Urinary bladder (tissue), 4 donors: ENCODE data around the gene CHSY3. TPM values are rescaled to one million over a fixed set of nuclear protein-coding genes. Genes with fewer than 3 reads are reported as not detected.

Source experiments
- DNase-seq: peaks from one replicate; pipeline ENCODE4 v3.0.0-alpha.2; 2015; ENCODE audit errors: extremely low spot score
- H3K27ac ChIP-seq: one replicate; pipeline ENCODE4 v1.5.1; 2013; ENCODE audit warnings: low read depth, mild to moderate bottlenecking, moderate library complexity
- H3K36me3 ChIP-seq: one replicate; pipeline ENCODE4 v1.6.1; 2013; ENCODE audit warnings: mild to moderate bottlenecking, moderate library complexity; ENCODE audit not compliant: insufficient read depth
- H3K4me1 ChIP-seq: one replicate; pipeline ENCODE4 v1.6.1; 2013; ENCODE audit warnings: mild to moderate bottlenecking, moderate library complexity; ENCODE audit not compliant: insufficient read depth
- H3K4me3 ChIP-seq: one replicate; pipeline ENCODE4 v1.5.1; 2013; ENCODE audit warnings: low read depth, low read length
- WGBS: extraction: QIAGEN DNeasy Blood & Tissue Kit; methylation state at CpG from one replicate; pipeline ENCODE4 v1.1.7; 2013; 5-methylcytosine and 5-hydroxymethylcytosine counted together
- polyA plus RNA-seq: library from polyadenylated mRNA; stranded (reverse); fragments of 200-250 nt; gene quantifications from one replicate; pipeline ENCODE4 v1.2.3, GENCODE V29; 2013
- total RNA-seq: library from RNA; depleted of rRNA; stranded (reverse); fragments of >200 nt; gene quantifications from one replicate; pipeline ENCODE4 v1.2.3, GENCODE V29; 2014
- donor health status: healthy with polysubstance abuse.
- donor health status: healthy.

The CHSY3 gene
- total and polyA plus RNA-seq, 2 donors = 3.2 to 23.4 TPM

GRCh38 chr5:129915415-129915814 lies 11.2 kb downstream of the CHSY3 start:
- Histone ChIP-seq H3K27ac (no peak overlapping the region), H3K36me3 (peaks cover 2% of the 10 kb centered on the region), H3K4me3 (no peak overlapping the region), H3K4me1 (no peaks in the 10 kb centered on the region)
- 92% methylated on average over 2 of the region's 2 CpGs for WGBS
- no peak for DNase-seq

DNA sequence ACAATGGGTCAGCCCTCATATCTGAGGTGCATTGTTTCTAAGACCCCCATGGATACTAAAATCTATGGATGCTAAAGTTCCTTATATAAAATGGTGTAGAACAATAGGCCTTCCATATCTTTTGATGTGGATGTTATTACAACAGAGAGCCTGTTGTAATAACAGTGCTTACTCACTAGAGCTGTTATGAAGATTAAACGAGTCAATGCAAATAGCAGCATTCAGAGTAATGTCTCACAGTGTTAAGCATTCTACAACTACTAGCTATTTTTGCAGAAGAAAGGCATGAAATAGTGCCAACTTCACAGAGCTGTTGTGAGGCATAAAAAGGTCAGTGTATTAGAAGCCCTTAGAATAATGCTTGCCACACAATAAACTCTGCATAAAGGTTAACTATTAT lies 13.0 kb downstream of the CHSY3 start:
- Histone ChIP-seq H3K4me3 (no peak overlapping the region), H3K36me3 (peaks cover 2% of the 10 kb centered on the region), H3K4me1 (no peaks in the 10 kb centered on the region), H3K27ac (no peak overlapping the region)
- DNase-seq = no peak
- 77% methylated on average over 1 of the region's 1 CpG for WGBS

DNA sequence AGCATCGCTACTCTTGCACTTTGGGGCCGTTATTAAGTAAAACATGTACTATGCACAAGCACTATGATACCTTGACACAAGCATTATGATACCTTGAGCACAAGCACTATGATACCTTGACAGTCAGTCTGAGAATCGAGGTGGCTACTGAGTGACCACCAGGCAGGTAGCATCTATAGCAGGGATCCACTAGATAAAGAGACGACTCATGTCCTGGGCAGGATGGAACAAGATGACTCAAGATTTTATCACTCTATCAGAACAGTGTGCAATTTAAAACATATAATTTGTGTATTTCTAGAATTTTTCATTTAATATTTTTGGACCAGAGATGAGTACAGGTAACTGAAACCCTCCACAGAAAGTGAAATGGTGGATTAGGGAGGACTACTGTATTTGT lies 16.9 kb downstream of the CHSY3 start:
- H3K4me1 ChIP-seq = no peaks in the 10 kb centered on the region
- no peak for DNase-seq
- WGBS = 94% methylated on average over 4 of the region's 4 CpGs

DNA sequence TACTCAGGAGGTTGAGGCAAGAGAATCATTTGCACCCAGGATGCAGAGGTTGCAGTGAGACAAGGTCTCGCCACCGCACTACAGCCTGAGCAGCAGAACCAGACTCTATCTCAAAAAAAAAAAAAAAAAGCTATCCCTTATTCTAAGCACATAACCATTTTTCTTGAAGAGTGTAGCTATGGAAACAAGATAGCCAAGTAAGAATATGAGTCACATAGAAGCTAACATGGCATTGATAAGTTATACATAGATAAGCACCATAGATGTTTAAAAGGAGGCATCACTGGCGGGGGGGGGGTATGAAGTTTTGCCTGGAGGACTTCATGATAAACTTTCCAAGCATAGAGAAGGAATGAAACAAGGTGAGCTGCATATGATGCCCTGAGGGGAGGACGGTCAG lies 26.0 kb downstream of the CHSY3 start:
- H3K36me3 ChIP-seq = no peaks in the 10 kb centered on the region
- H3K4me3 ChIP-seq = no peak overlapping the region
- 71% methylated on average over 4 of the region's 4 CpGs for WGBS
- H3K4me1 ChIP-seq = no peaks in the 10 kb centered on the region
- DNase-seq = no peak
- H3K27ac ChIP-seq = no peak overlapping the region

More for the DNA sequence above, 16.9 kb downstream of the CHSY3 start:
- Histone ChIP-seq H3K36me3 (peaks cover 2% of the 10 kb centered on the region), H3K27ac (no peak overlapping the region), H3K4me3 (no peak overlapping the region)

DNA sequence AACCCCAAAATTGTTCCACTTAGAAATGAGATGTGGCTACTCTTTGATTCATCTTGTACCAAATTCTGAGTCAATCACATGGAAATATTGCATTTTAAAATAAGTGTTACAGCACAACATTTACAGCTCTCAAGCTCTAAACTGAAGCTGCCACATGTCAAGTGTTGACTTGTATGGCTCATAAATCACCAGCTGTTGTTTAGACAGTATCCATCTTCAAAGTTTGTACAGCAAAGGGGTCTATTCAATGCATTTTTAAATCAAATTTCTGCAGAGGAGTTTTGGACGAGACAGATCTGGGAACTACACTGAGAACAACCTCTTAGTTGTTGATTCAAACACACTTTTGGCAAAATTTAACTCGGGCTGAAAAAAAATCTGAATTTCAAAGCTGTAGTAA lies 31.4 kb downstream of the CHSY3 start:
- no peak overlapping the region for H3K4me3 ChIP-seq
- no peaks in the 10 kb centered on the region for H3K36me3 ChIP-seq
- H3K4me1 ChIP-seq = no peaks in the 10 kb centered on the region
- 80% methylated on average over 2 of the region's 2 CpGs for WGBS
- no peak overlapping the region for H3K27ac ChIP-seq
- DNase-seq = no peak

- H3K36me3 ChIP-seq = no peaks in the 10 kb centered on the region
- WGBS = 94% methylated on average over 3 of the region's 3 CpGs
- no peaks in the 10 kb centered on the region for H3K4me1 ChIP-seq
- H3K27ac ChIP-seq = no peak overlapping the region
- H3K4me3 ChIP-seq = no peak overlapping the region
- no peak for DNase-seq
These were observed 33.8 kb downstream of the CHSY3 start for GRCh38 chr5:129938077-129938476.

- WGBS = 93% methylated on average over 1 of the region's 1 CpG
- H3K4me1 ChIP-seq = no peaks in the 10 kb centered on the region
- H3K36me3 ChIP-seq = no peaks in the 10 kb centered on the region
- DNase-seq = no peak
- no peak overlapping the region for H3K4me3 ChIP-seq
- no peak overlapping the region for H3K27ac ChIP-seq
These were observed 39.7 kb downstream of the CHSY3 start for GRCh38 chr5:129943936-129944335.

DNA sequence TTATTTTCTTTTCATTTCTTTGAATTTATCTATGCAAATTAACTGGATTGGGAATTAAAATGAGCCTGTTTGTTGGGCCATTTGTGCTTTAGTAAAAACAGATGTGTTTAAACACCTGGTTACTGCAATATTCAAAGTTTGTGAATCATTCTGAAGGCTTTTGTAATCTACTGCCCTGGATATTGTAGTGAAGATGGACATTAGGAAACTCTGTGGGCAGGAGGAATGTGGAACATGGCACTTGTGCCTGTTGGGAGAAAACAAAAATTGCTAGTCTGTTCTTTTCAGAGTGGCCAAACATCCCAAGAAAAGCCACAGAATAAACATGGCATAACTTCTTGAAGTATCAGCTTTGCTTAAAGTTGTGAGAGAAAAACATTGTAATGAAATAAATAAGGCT lies 40.8 kb downstream of the CHSY3 start:
- H3K27ac ChIP-seq = no peak overlapping the region
- no peaks in the 10 kb centered on the region for H3K36me3 ChIP-seq
- no peak overlapping the region for H3K4me3 ChIP-seq
- no peak for DNase-seq
- H3K4me1 ChIP-seq = no peaks in the 10 kb centered on the region

GRCh38 chr5:129945774-129946270 lies 41.6 kb downstream of the CHSY3 start:
- Histone ChIP-seq H3K36me3 (no peaks in the 10 kb centered on the region), H3K27ac (no peak overlapping the region), H3K4me1 (no peaks in the 10 kb centered on the region), H3K4me3 (no peak overlapping the region)
- WGBS = 72% methylated on average over 1 of the region's 1 CpG
- no peak for DNase-seq

GRCh38 chr5:129951039-129951438 lies 46.8 kb downstream of the CHSY3 start:
- WGBS = 20% methylated on average over 2 of the region's 2 CpGs

DNA sequence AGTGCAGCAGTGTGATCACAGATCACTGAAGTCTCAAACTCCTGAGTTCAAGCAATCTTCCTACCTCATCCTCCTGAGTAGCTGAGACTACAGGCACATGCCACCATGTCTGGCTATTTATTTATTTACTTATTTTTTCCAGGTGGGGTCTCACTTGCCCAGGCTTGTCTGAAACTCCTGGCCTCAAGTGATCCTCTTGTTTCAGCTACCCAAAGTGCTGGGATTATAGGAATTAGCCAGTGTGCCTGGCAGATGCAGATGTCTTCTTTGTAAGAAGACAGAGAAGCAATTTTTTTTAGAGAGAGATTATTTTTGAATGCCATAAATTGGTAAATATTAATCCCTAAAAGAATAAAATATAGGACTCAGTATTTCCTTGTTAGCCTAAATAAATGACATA lies 54.3 kb downstream of the CHSY3 start:
- Histone ChIP-seq H3K27ac (no peak overlapping the region), H3K4me3 (no peak overlapping the region), H3K4me1 (peaks cover 2% of the 10 kb centered on the region), H3K36me3 (no peaks in the 10 kb centered on the region)
- no peak for DNase-seq

More at GRCh38 chr5:129951039-129951438, 46.8 kb downstream of the CHSY3 start:
- H3K36me3 ChIP-seq = no peaks in the 10 kb centered on the region
- H3K4me3 ChIP-seq = no peak overlapping the region
- H3K4me1 ChIP-seq = no peaks in the 10 kb centered on the region
- DNase-seq = no peak
- H3K27ac ChIP-seq = no peak overlapping the region

GRCh38 chr5:129960831-129961230 lies 56.6 kb downstream of the CHSY3 start:
- no peak for DNase-seq
- WGBS = 86% methylated on average over 6 of the region's 6 CpGs
- Histone ChIP-seq H3K27ac (no peak overlapping the region), H3K4me1 (peaks cover 2% of the 10 kb centered on the region), H3K4me3 (no peak overlapping the region), H3K36me3 (no peaks in the 10 kb centered on the region)

DNA sequence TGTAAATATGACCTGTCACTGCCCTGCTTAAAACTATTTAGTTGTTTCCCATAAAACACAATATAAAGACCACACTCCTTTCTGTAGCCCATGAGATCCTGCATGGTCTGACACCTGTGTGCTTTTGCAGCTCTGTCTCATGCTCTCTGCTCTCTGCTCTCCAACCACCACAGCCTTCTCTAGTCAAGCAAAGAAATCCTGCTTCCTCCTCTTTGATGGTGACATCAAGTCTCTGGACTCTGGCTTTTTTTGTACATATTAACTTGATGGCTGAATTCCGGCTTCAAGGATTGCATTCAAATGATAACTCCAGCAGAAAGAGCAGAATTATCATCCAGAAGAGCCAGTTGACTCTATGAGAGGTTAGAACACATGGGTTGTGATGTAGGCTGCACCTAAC lies 58.2 kb downstream of the CHSY3 start:
- DNase-seq = no peak
- H3K36me3 ChIP-seq = no peaks in the 10 kb centered on the region
- no peak overlapping the region for H3K4me3 ChIP-seq
- no peak overlapping the region for H3K27ac ChIP-seq
- WGBS = 92% methylated on average over 1 of the region's 1 CpG
- peaks cover 2% of the 10 kb centered on the region for H3K4me1 ChIP-seq

DNA sequence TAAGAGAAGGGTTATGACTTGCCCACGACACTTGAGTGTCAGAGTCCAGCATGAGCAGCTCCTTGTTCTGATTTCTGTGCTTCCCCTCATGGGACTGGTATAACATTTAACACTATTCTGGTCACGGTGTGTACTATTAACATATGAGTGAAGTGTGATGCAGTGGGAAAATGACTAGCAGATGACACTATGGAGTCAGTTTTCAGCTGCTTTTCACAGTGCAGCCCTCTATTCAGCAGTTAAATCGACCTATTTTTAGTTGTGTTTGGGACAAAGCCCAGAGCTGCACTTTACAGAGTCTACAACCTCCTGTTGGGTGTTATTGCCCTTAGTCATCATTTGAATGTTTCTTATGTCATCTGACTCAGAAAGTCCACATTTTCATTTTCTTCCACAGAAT lies 59.1 kb downstream of the CHSY3 start:
- Histone ChIP-seq H3K27ac (no peak overlapping the region), H3K4me1 (peaks cover 2% of the 10 kb centered on the region), H3K4me3 (no peak overlapping the region), H3K36me3 (no peaks in the 10 kb centered on the region)
- WGBS = 45% methylated on average over 3 of the region's 3 CpGs
- DNase-seq = no peak

DNA sequence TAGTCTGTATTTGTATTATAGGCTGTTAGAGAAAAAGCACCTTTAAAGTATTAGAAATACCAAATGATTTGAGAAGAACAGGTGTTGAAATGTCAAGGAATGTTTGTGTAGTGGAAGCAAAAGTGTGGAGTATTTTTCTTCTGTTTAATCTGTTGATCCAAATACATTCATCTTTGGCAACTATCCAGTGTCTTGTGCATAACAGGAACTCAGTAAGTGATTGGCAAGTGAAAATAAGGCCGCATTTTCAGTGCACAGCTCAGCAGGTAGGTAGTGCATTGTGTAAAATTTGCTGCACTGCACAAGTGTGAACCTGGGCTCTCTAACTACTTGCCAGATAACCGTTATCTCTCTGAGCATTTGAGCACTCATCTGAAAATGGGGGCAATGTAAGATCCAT lies 61.8 kb downstream of the CHSY3 start:
- Histone ChIP-seq H3K4me3 (no peak overlapping the region), H3K27ac (no peak overlapping the region), H3K4me1 (peaks cover 2% of the 10 kb centered on the region), H3K36me3 (no peaks in the 10 kb centered on the region)
- WGBS = 89% methylated on average over 2 of the region's 2 CpGs
- no peak for DNase-seq
